Ascending aorta (tissue), 2 donors: ENCODE results near the gene NR4A3. TPM values are rescaled to one million over a fixed set of nuclear protein-coding genes. Genes with fewer than 3 reads are reported as not detected.
A peak's percentile ranks its signal among the peaks of the same experiment; 100 is the strongest.

Experiments used
- DNase-seq, 2 donors: peaks; one replicate each; pipeline ENCODE4 v3.0.0-alpha.2; 2019; ENCODE audit warnings: low spot score in 2 of 2
- H3K27ac ChIP-seq, 2 donors: fragments of 200-600 bp; sonication (generic); one replicate each; pipeline ENCODE4 v1.5.1; 2016 to 2017; ENCODE audit warnings: mild to moderate bottlenecking in 1 of 2
- H3K27me3 ChIP-seq: fragments of 200-600 bp; sonication (generic); one replicate; pipeline ENCODE4 v1.5.1; 2017
- H3K36me3 ChIP-seq, 2 donors: fragments of 200-600 bp; sonication (generic); one replicate each; pipeline ENCODE4 v1.5.1; 2016
- H3K4me1 ChIP-seq, 2 donors: fragments of 200-600 bp; sonication (generic); one replicate each; pipeline ENCODE4 v1.5.1; 2016 to 2017; ENCODE audit warnings: mild to moderate bottlenecking in 1 of 2
- H3K4me3 ChIP-seq, 2 donors: fragments of 200-600 bp; sonication (generic); one replicate each; pipeline ENCODE4 v1.5.1; 2016 to 2017; ENCODE audit warnings: mild to moderate bottlenecking in 1 of 2
- H3K9me3 ChIP-seq, 2 donors: fragments of 200-600 bp; sonication (generic); one replicate each; pipeline ENCODE4 v1.5.1; 2016
- CTCF ChIP-seq, 3 experiments: fragments of 200-600 bp in 2 of 3; fragments of 450-650 bp in 1 of 3; sonication (generic) in 2 of 3; IDR thresholded peaks; one replicate each; pipeline ENCODE4 v1.5.1; 2016 to 2019; ENCODE audit warnings: antibody characterized with exemption in 3 of 3, mild to moderate bottlenecking in 1 of 3, moderate library complexity in 1 of 3
- intact Hi-C: fragments of 100-400 bp; cut with DNase I; formaldehyde crosslinking; loops from one replicate; pipeline ENCODE4 v1.15.1; 2023
- total RNA-seq: library from RNA; depleted of rRNA; stranded (reverse); fragments of >200 nt; gene quantifications from one replicate; pipeline ENCODE4 v1.1.0, GENCODE V29; 2016

Gene NR4A3
- total RNA-seq, 1 donor from 2014 or later: 21.3 TPM

DNA sequence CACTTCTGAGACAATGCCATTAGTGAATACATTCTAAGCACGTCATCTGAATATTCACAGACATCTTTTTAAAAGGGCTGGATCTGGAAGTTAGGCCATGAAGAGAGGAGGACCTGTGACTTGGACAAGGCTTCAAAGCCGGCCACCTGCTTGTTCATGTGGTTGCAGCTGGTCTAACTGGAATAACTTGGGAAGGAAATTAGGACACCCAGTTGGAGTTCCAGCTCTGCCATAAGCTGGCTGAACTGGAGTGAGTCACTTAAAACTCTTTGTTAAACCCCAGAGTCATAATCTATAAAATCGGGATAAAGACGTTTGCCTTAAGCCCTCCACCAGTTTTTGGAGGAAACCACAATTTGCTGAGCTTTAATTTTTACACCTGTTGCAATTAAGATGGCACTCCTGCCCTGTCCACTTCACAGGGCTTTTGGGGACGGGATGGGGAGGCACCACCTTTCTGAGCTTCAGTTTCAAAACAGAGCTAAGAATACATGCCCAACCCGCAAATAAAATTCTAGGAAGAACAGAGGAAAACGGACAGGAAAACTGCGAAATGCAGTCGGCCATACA lies 84.2 kb downstream of the NR4A3 start:
- Histone ChIP-seq H3K9me3 (no peaks in the 10 kb centered on the region), H3K27me3 (no peaks in the 10 kb centered on the region), H3K4me1 (no peaks in the 10 kb centered on the region), H3K4me3 (peak overlapping the region; percentile 74 to 99), H3K36me3 (no peaks in the 10 kb centered on the region), H3K27ac (peak overlapping the region; percentile 91 to 97)
- DNase-seq: no peak
- no peak for TF ChIP-seq CTCF (IDR thresholded peaks at IDR 0.05)
- intact Hi-C loops: loop anchor here (1.0 to 10.0 kb wide), 9 partner anchors 86 to 931 kb away; partner anchors contain the start of genes ALG2, ERP44, INVS and MSANTD3

DNA sequence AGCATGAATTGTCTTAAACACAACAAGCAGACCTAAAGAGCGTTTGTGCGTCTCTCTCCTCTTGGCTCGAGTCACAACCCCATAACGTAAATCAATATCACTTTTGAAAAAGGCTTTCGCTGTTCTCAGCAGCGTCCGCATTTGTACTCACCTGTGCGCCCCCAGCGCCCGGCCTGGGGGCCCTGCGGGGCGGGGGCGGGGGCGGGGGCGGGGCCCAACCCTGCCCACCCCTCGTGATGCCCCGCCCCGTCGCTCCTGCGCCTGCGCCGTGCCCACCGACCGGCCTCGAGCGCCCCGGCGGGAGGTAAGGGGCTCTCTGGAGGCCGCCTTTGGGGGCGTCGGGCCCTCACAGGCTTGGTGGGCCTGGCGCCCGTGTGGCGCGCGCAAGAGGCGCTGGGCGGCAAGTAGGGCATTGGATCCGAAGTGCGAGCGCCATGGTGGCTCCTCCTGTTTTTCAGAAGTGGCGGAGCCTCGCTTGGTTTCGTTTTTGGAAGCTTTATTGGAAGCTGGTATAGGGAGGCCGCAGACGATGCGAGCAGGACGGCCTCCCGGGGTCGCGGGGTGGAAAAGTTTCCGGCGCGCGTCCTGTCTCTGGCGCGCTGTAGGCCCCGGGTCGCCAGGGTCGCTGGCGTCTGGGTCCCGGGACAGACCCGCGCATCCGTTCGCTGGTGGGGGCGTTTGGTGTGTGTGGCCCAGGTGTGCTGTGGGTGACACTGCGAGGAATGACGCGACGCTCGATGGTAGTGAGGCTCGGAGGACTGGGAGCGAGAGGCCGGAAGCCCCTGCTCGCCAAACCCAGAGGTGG lies 84.9 kb downstream of the NR4A3 start, which contains the start of gene STX17:
STX17 (plus strand) TSS at position 252 of the 805 bp plus-strand sequence. CDS start 8,586 bp downstream, outside the sequence.
- Histone ChIP-seq H3K27me3 (no peaks in the 10 kb centered on the region), H3K36me3 (no peaks in the 10 kb centered on the region), H3K4me1 (no peaks in the 10 kb centered on the region), H3K27ac (peak within 1 kb of the TSS; percentile 91 to 97), H3K9me3 (no peaks in the 10 kb centered on the region), H3K4me3 (peak within 1 kb of the TSS; percentile 74 to 99)
- TF ChIP-seq CTCF (IDR thresholded peaks at IDR 0.05): peak in 2 of 3 experiments; percentile 3 to 6
- DNase-seq: peak; percentile 21 to 80
- intact Hi-C loops: loop anchor here (1.0 to 10.0 kb wide), 9 partner anchors 86 to 932 kb away; partner anchors contain the start of genes ALG2, ERP44, INVS and MSANTD3

DNA sequence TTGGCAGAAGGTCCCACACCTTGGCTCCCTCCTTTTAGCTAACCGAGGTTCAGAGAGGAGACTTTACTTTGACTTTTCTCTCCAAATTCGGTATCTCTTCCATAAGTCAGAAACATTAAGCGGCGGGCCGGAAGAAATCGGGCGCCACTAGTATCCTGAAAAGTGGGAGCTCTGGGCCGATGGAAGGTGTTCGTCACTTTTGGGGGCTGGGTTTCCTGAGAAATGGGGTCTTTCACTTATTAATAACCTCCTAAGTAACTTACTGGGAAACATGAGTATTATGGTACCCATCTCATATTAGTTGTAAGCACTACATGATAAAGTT lies 85.5 kb downstream of the NR4A3 start:
- intact Hi-C loops: loop anchor here (5.0 to 10.0 kb wide), 7 partner anchors 190 to 932 kb away; partner anchors contain the start of genes ERP44, INVS, MSANTD3 and TEX10
- Histone ChIP-seq H3K4me1 (no peaks in the 10 kb centered on the region), H3K27me3 (no peaks in the 10 kb centered on the region), H3K4me3 (peak overlapping the region; percentile 74 to 99), H3K9me3 (no peaks in the 10 kb centered on the region), H3K27ac (peak overlapping the region; percentile 91 to 97), H3K36me3 (no peaks in the 10 kb centered on the region)
- TF ChIP-seq CTCF (IDR thresholded peaks at IDR 0.05): no peak
- DNase-seq: no peak

DNA sequence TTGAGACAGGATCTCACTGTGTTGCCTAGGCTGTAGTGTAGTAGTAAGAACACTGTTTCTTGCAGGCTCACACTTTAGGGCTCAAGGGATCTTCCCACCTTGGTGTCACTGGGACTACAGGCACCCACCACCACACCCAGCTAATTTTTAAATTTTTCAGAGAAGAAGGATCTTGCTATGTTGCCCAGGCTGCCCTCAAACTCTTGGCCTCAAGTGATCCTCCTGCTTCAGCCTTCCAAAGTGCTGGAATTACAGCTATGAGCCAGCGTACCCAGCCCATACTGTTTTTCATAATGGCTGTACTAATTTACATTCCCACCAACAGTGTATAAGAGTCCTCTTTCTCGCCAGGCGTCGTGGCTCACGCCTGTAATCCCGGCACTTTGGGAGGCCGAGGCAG lies 89.9 kb downstream of the NR4A3 start:
- intact Hi-C loops: no loop called here
- no peak overlapping the region for H3K4me3 ChIP-seq
- H3K27me3 ChIP-seq: no peaks in the 10 kb centered on the region
- DNase-seq: no peak
- H3K9me3 ChIP-seq: no peaks in the 10 kb centered on the region
- no peak overlapping the region for H3K27ac ChIP-seq
- H3K36me3 ChIP-seq: peaks cover 6 to 14% of the 10 kb centered on the region in 2 donors
- TF ChIP-seq CTCF (IDR thresholded peaks at IDR 0.05): no peak
- no peaks in the 10 kb centered on the region for H3K4me1 ChIP-seq

Other genes with a start within 250 kb of the NR4A3 start
- gene STX17, start 84.8 kb downstream of the NR4A3 start, total RNA-seq: 24.9 TPM